DND-41 (cell line): ENCODE results near the gene OPTN.
A peak's percentile ranks its signal among the peaks of the same experiment; 100 is the strongest.

ENCODE experiments used
- ATAC-seq: fragments of 200-7000 bp; cut with Tn5 transposase; 3 replicates; pipeline ENCODE4 v1.9.1; 2021; ENCODE audit warnings: low read depth; ENCODE audit not compliant: insufficient read depth
- DNase-seq: peaks from one replicate; pipeline ENCODE4 v3.0.0-alpha.2; 2020
- H2AFZ ChIP-seq: 2 replicates; pipeline ENCODE4 v1.6.0; 2012; ENCODE audit warnings: low read depth, low read length
- H3K27ac ChIP-seq: 2 replicates; pipeline ENCODE4 v1.5.1; 2012; ENCODE audit warnings: low read length, inconsistent platforms
- H3K27me3 ChIP-seq: fragments of 200-600 bp; sonication (generic); 2 replicates; pipeline ENCODE4 v1.6.0; 2012; ENCODE audit warnings: low read length, mild to moderate bottlenecking, inconsistent platforms; ENCODE audit not compliant: insufficient read depth, poor library complexity
- H3K36me3 ChIP-seq: 2 replicates; pipeline ENCODE4 v1.5.1; 2012; ENCODE audit warnings: low read length, inconsistent platforms; ENCODE audit not compliant: insufficient read depth
- H3K4me1 ChIP-seq: 2 replicates; pipeline ENCODE4 v1.5.1; 2012; ENCODE audit warnings: mild to moderate bottlenecking, low read length; ENCODE audit not compliant: insufficient read depth
- H3K4me2 ChIP-seq: 2 replicates; pipeline ENCODE4 v1.6.0; 2012; ENCODE audit warnings: mild to moderate bottlenecking, moderate library complexity, low read length, inconsistent platforms; ENCODE audit not compliant: insufficient read depth
- H3K4me3 ChIP-seq, 2 experiments: fragments of 200-600 bp in 1 of 2; shearing (Covaris generic) in 1 of 2; 2 replicates each; pipeline ENCODE4 v1.5.1; 2012 to 2016; ENCODE audit warnings: inconsistent platforms in 2 of 2, low read length in 2 of 2, mild to moderate bottlenecking in 2 of 2, low read depth in 1 of 2, moderate library complexity in 1 of 2
- H3K79me2 ChIP-seq: 2 replicates; pipeline ENCODE4 v1.6.0; 2012; ENCODE audit warnings: low read length, inconsistent platforms; ENCODE audit not compliant: insufficient read depth
- H3K9ac ChIP-seq: 2 replicates; pipeline ENCODE4 v1.6.0; 2012; ENCODE audit warnings: low read depth, mild to moderate bottlenecking, inconsistent platforms, low read length, moderate library complexity
- H3K9me3 ChIP-seq: 2 replicates; pipeline ENCODE4 v1.5.1; 2012; ENCODE audit warnings: low read length, moderate library complexity, mild to moderate bottlenecking, inconsistent platforms; ENCODE audit not compliant: insufficient read depth, severe bottlenecking
- H4K20me1 ChIP-seq: 2 replicates; pipeline ENCODE4 v1.6.0; 2012; ENCODE audit warnings: low read length; ENCODE audit not compliant: insufficient read depth
- EZH2 ChIP-seq: IDR thresholded peaks from 3 replicates; pipeline ENCODE4 v1.6.1; 2012; ENCODE audit warnings: borderline replicate concordance, low read depth, mild to moderate bottlenecking, moderate library complexity, low read length, inconsistent platforms; ENCODE audit not compliant: severe bottlenecking
- TF ChIP-seq, protein P1 (sequence below): IDR thresholded peaks from 2 replicates; pipeline ENCODE4 v1.5.1; 2012; ENCODE audit warnings: borderline replicate concordance, low read length, moderate library complexity, mild to moderate bottlenecking; ENCODE audit not compliant: poor library complexity, severe bottlenecking; ENCODE audit errors: extremely low read depth

The OPTN gene

DNA sequence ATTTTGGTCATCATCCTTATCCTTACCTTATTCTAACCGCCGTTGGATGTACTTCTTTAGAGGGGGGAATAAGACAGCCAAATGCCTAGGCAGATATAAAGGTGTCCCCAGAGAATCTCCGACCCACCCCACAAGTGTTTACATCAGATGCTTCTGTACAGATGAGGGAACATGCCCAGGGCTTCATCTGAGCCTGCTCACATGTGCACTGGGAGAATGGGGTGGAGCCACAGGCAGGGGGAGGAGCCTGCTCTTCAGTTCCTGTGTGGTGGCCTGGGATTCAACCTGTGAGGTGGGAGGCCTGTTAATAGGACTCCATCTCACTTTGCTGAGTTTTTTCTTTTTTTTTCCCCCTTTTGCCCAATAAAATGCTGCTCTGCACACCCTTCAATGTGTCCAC lies 27.6 kb upstream of the OPTN start:
- Histone ChIP-seq H3K27me3 (peaks cover 4% of the 10 kb centered on the region), H3K4me2 (no peak overlapping the region), H3K4me3 (no peak overlapping the region), H3K27ac (no peak overlapping the region), H3K36me3 (no peaks in the 10 kb centered on the region), H3K9me3 (peaks cover 3% of the 10 kb centered on the region), H3K79me2 (no peaks in the 10 kb centered on the region), H2AFZ (no peak overlapping the region), H3K4me1 (no peaks in the 10 kb centered on the region), H3K9ac (no peak overlapping the region), H4K20me1 (no peaks in the 10 kb centered on the region)
- DNase-seq (peak; percentile 9), ATAC-seq (no peak)
- no peak for TF ChIP-seq EZH2
- TF ChIP-seq, protein P1, sequence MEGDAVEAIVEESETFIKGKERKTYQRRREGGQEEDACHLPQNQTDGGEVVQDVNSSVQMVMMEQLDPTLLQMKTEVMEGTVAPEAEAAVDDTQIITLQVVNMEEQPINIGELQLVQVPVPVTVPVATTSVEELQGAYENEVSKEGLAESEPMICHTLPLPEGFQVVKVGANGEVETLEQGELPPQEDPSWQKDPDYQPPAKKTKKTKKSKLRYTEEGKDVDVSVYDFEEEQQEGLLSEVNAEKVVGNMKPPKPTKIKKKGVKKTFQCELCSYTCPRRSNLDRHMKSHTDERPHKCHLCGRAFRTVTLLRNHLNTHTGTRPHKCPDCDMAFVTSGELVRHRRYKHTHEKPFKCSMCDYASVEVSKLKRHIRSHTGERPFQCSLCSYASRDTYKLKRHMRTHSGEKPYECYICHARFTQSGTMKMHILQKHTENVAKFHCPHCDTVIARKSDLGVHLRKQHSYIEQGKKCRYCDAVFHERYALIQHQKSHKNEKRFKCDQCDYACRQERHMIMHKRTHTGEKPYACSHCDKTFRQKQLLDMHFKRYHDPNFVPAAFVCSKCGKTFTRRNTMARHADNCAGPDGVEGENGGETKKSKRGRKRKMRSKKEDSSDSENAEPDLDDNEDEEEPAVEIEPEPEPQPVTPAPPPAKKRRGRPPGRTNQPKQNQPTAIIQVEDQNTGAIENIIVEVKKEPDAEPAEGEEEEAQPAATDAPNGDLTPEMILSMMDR = no peak

DNA sequence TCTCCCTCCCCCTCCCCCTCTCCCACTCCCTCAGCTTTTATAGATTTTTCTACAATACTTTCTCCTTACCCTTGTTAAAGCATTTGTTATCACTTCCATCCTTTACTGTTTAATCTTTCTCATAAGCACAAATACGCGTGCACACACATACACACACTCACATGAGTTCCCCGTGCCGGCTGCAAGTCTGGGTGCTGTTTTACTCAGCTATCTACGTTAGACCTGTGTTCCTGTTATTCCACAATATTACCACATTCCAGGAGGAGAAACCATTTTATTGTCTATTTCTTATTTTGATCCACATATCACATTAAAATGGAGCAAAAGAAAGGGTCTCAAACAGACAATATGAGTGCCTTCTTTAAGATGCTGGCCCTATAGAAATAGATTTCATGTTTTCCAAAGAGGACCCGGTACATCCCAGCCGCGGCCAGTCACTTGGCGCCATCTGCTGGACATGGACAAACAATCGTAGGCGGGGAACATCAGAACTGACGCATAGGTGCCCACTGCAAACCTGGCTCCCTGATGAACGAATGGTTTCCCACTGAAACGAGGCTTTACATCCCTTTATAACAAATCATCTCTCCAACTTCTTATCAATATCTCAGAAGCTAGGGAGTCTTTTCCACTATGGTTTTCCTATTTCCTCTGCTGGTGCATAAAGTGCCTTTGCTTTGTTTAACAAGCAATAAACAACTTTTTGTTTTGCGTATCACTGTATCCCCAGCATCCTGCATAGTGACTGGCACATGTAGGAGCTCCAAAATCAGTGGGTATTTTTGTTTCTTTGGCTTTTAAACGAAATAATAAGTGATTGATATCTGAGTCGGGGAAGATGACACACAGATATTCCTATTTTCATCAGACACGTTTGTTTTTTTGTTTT lies 25.2 kb upstream of the OPTN start:
- TF ChIP-seq, protein P1 = peak; percentile 85
- TF ChIP-seq EZH2 = no peak
- Histone ChIP-seq H3K4me3 (no peak overlapping the region), H3K4me2 (no peak overlapping the region), H3K27ac (no peak overlapping the region), H4K20me1 (no peaks in the 10 kb centered on the region), H3K36me3 (no peaks in the 10 kb centered on the region), H2AFZ (no peak overlapping the region), H3K9ac (no peak overlapping the region), H3K4me1 (no peaks in the 10 kb centered on the region), H3K79me2 (no peaks in the 10 kb centered on the region), H3K9me3 (peaks cover 9% of the 10 kb centered on the region), H3K27me3 (no peaks in the 10 kb centered on the region)
- peak; percentile 87 for ATAC-seq
- peak; percentile 60 for DNase-seq

DNA sequence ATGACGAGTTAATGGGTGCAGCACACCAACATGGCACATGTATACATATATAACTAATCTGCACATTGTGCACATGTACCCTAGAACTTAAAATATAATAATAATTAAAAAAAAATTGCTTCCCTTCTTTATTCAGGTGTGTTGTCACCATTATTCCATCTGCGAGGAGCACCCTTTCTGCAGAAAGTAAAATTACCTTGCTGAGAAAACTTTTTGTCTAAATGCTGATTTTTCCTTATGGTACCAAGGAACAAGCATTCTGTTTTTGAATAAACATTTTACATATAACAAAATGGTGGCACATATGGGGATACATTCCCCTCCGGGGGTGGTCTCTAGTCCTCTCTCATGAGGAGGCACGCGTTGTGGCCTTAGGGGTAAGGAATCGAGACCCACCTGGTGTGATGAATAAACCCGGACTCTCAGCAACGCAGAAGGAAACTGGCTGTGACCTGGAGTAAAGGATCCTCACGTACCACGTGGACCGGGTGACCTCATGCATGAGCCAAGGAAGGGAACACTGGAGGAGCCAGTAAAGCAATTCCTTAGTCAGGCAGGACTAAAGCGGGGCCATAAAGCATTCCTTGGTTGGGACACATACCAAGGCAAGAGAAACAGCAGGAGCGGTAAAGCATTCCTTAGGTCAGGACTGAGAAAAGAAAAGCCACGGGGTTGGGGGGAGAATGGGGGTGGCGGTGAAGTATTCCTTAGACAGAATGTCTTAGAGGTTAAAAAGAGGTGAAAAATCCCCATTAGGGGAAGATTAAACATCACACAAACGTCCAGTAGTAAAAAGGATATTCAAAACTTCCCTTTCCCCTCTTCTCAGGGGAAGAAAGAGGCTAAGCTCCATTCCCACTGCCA lies 20.8 kb upstream of the OPTN start:
- H3K9me3 ChIP-seq = peaks cover 15% of the 10 kb centered on the region
- H3K4me3 ChIP-seq = no peak overlapping the region
- H3K36me3 ChIP-seq = no peaks in the 10 kb centered on the region
- no peak overlapping the region for H3K9ac ChIP-seq
- no peak for TF ChIP-seq EZH2
- TF ChIP-seq, protein P1 = no peak
- H3K4me1 ChIP-seq = no peaks in the 10 kb centered on the region
- ATAC-seq = no peak
- no peaks in the 10 kb centered on the region for H3K27me3 ChIP-seq
- H3K79me2 ChIP-seq = no peaks in the 10 kb centered on the region
- no peak overlapping the region for H2AFZ ChIP-seq
- no peak for DNase-seq
- no peak overlapping the region for H3K4me2 ChIP-seq
- no peak overlapping the region for H3K27ac ChIP-seq
- no peaks in the 10 kb centered on the region for H4K20me1 ChIP-seq
